H9 (cell line): ENCODE results near the gene PIP5K1A. TPM values are rescaled to one million over a fixed set of nuclear protein-coding genes. Genes with fewer than 3 reads are reported as not detected.

Experiments used
- DNase-seq: peaks from one replicate; pipeline ENCODE4 v3.0.0-alpha.2; 2017
- H2AFZ ChIP-seq: one replicate; pipeline ENCODE4 v1.6.1; 2013; ENCODE audit warnings: mild to moderate bottlenecking, low read length, control low read depth, moderate library complexity
- H2AK5ac ChIP-seq: 2 replicates; pipeline ENCODE4 v1.6.1; 2013; ENCODE audit warnings: low read length, control low read depth, mixed read lengths; ENCODE audit not compliant: insufficient read length
- H2BK120ac ChIP-seq: one replicate; pipeline ENCODE4 v1.6.1; 2013; ENCODE audit warnings: low read depth, mild to moderate bottlenecking, low read length, control low read depth, inconsistent platforms; ENCODE audit not compliant: poor library complexity, severe bottlenecking
- H2BK12ac ChIP-seq: 2 replicates; pipeline ENCODE4 v1.6.1; 2013; ENCODE audit warnings: low read length, control low read depth, mixed read lengths, low read depth; ENCODE audit not compliant: insufficient read length
- H2BK15ac ChIP-seq: 2 replicates; pipeline ENCODE4 v1.6.1; 2013; ENCODE audit warnings: low read depth, low read length, control low read depth
- H2BK20ac ChIP-seq: one replicate; pipeline ENCODE4 v1.6.1; 2013; ENCODE audit warnings: low read depth, mild to moderate bottlenecking, low read length, control low read depth, inconsistent platforms; ENCODE audit not compliant: poor library complexity, severe bottlenecking
- H2BK5ac ChIP-seq: 2 replicates; pipeline ENCODE4 v1.6.1; 2013; ENCODE audit warnings: low read length, control low read depth, mixed read lengths; ENCODE audit not compliant: insufficient read length
- H3K14ac ChIP-seq: 2 replicates; pipeline ENCODE4 v1.6.1; 2013; ENCODE audit warnings: low read length, control low read depth; ENCODE audit not compliant: insufficient read depth
- H3K18ac ChIP-seq: 2 replicates; pipeline ENCODE4 v1.6.1; 2013; ENCODE audit warnings: low read depth, mild to moderate bottlenecking, mixed read lengths, low read length, control low read depth; ENCODE audit not compliant: insufficient read length
- H3K23ac ChIP-seq: 2 replicates; pipeline ENCODE4 v1.6.1; 2013; ENCODE audit warnings: low read length, control low read depth, mixed read lengths, low read depth; ENCODE audit not compliant: insufficient read length
- H3K23me2 ChIP-seq: 2 replicates; pipeline ENCODE4 v1.6.1; 2013; ENCODE audit warnings: low read depth, mild to moderate bottlenecking, mixed read lengths, low read length, control low read depth; ENCODE audit not compliant: insufficient read length, poor library complexity, severe bottlenecking
- H3K27ac ChIP-seq: 2 replicates; pipeline ENCODE4 v1.5.1; 2013; ENCODE audit warnings: low read length, control low read depth, mixed read lengths, low read depth; ENCODE audit not compliant: insufficient read length
- H3K27me3 ChIP-seq: 2 replicates; pipeline ENCODE4 v1.6.1; 2013; ENCODE audit warnings: low read length, control low read depth, inconsistent platforms; ENCODE audit not compliant: insufficient read depth
- H3K4ac ChIP-seq: 2 replicates; pipeline ENCODE4 v1.6.1; 2013; ENCODE audit warnings: low read depth, mild to moderate bottlenecking, control low read depth, inconsistent platforms, low read length, moderate library complexity
- H3K4me1 ChIP-seq: 2 replicates; pipeline ENCODE4 v1.6.1; 2013; ENCODE audit warnings: low read length, control low read depth, inconsistent platforms; ENCODE audit not compliant: insufficient read depth
- H3K4me2 ChIP-seq: 2 replicates; pipeline ENCODE4 v1.6.1; 2013; ENCODE audit warnings: low read length, control low read depth, mixed read lengths; ENCODE audit not compliant: insufficient read length, insufficient read depth
- H3K56ac ChIP-seq: 2 replicates; pipeline ENCODE4 v1.6.1; 2013; ENCODE audit warnings: low read depth, mild to moderate bottlenecking, mixed read lengths, low read length, control low read depth; ENCODE audit not compliant: insufficient read length
- H3K79me1 ChIP-seq: 2 replicates; pipeline ENCODE4 v1.6.1; 2013; ENCODE audit warnings: low read depth, mild to moderate bottlenecking, moderate library complexity, low read length, control low read depth, inconsistent platforms; ENCODE audit not compliant: insufficient read depth, poor library complexity, severe bottlenecking
- H3K79me2 ChIP-seq: 2 replicates; pipeline ENCODE4 v1.6.1; 2013; ENCODE audit warnings: low read length, control low read depth, inconsistent platforms; ENCODE audit not compliant: insufficient read depth
- H3K9ac ChIP-seq: 2 replicates; pipeline ENCODE4 v1.6.1; 2013; ENCODE audit warnings: low read length, control low read depth, mixed read lengths; ENCODE audit not compliant: insufficient read length; ENCODE audit errors: extremely low read depth
- H3K9me3 ChIP-seq: one replicate; pipeline ENCODE4 v1.6.1; 2013; ENCODE audit warnings: low read depth, low read length, inconsistent platforms; ENCODE audit not compliant: control insufficient read depth
- H3T11ph ChIP-seq: one replicate; pipeline ENCODE4 v1.6.1; 2013; ENCODE audit warnings: mild to moderate bottlenecking, low read length, control low read depth, inconsistent platforms
- H4K20me1 ChIP-seq: one replicate; pipeline ENCODE4 v1.6.1; 2013; ENCODE audit not compliant: control insufficient read depth, insufficient read length, insufficient read depth
- H4K5ac ChIP-seq: 2 replicates; pipeline ENCODE4 v1.6.1; 2013; ENCODE audit warnings: low read depth, mild to moderate bottlenecking, mixed read lengths, low read length, control low read depth; ENCODE audit not compliant: insufficient read length
- H4K8ac ChIP-seq: replicated peaks from 2 replicates; pipeline ENCODE4 v1.6.1; 2013; ENCODE audit warnings: low read length, control low read depth, mixed read lengths, low read depth; ENCODE audit not compliant: insufficient read length
- H4K91ac ChIP-seq: 2 replicates; pipeline ENCODE4 v1.6.1; 2013; ENCODE audit warnings: low read depth, mild to moderate bottlenecking, moderate library complexity, mixed read lengths, low read length, control low read depth; ENCODE audit not compliant: insufficient read length
- H3K27ac Mint-ChIP-seq, 3 experiments: 2 replicates in 2 of 3; 3 replicates in 1 of 3; pipeline ENCODE4 v1.8.0; 2020 to 2021; ENCODE audit warnings: mixed read lengths in 3 of 3, mild to moderate bottlenecking in 1 of 3, moderate library complexity in 1 of 3
- H3K27me3 Mint-ChIP-seq: 2 replicates; pipeline ENCODE4 v1.8.0; 2021; ENCODE audit warnings: low read depth, mild to moderate bottlenecking, moderate library complexity, mixed read lengths
- H3K36me3 Mint-ChIP-seq, 3 experiments: 2 replicates in 2 of 3; 3 replicates in 1 of 3; pipeline ENCODE4 v1.8.0; 2020 to 2021; ENCODE audit warnings: low read depth in 3 of 3, mixed read lengths in 3 of 3; ENCODE audit not compliant: insufficient read depth in 1 of 3
- H3K4me1 Mint-ChIP-seq, 2 experiments: 2 replicates each; pipeline ENCODE4 v1.8.0; 2020; ENCODE audit warnings: mixed read lengths in 2 of 2
- H3K4me3 Mint-ChIP-seq, 2 experiments: 2 replicates in 1 of 2; 3 replicates in 1 of 2; pipeline ENCODE4 v1.8.0; 2020 to 2021; ENCODE audit warnings: mild to moderate bottlenecking in 2 of 2, mixed read lengths in 2 of 2, moderate library complexity in 1 of 2
- H3K9me3 Mint-ChIP-seq, 2 experiments: 2 replicates in 1 of 2; 3 replicates in 1 of 2; pipeline ENCODE4 v1.8.0; 2020; ENCODE audit warnings: mild to moderate bottlenecking in 2 of 2, mixed read lengths in 2 of 2, moderate library complexity in 1 of 2
- CTCF ChIP-seq: fragments of 200-600 bp; sonication (generic); conservative IDR thresholded peaks from 3 replicates; pipeline ENCODE4 v1.8.0; 2021; ENCODE audit warnings: antibody characterized with exemption, mild to moderate bottlenecking
- WGBS: extraction: QIAGEN DNeasy Blood & Tissue Kit; methylation state at CpG from one replicate; pipeline ENCODE4 v1.1.7; 2013; ENCODE audit warnings: missing lambda C conversion rate, low lambda C conversion rate, mixed read lengths; ENCODE audit not compliant: insufficient read length; ENCODE audit errors: extremely low coverage; 5-methylcytosine and 5-hydroxymethylcytosine counted together
- total RNA-seq: library from RNA; stranded (reverse); gene quantifications from 2 replicates; pipeline ENCODE4 v1.2.1, GENCODE V29; 2021

Gene PIP5K1A
- total RNA-seq, 1 experiment from 2014 or later, result 94.6 TPM

- Histone ChIP-seq H3K23ac (no peak overlapping the region), H3K4me2 (no peak overlapping the region), H2BK15ac (no peak overlapping the region), H3K79me2 (peaks cover 6% of the 10 kb centered on the region; the same call in 1 of the 2 replicates), H2BK120ac (no peak overlapping the region), H3K4ac (no peak overlapping the region), H4K5ac (no peak overlapping the region), H3K9me3 (no peaks in the 10 kb centered on the region), H3K27ac (no peak overlapping the region), H3K56ac (no peak overlapping the region), H3K14ac (no peak overlapping the region), H4K8ac (no peak overlapping the region), H2BK5ac (no peak overlapping the region), H4K20me1 (no peaks in the 10 kb centered on the region), H2BK20ac (no peak overlapping the region), H3K23me2 (no peaks in the 10 kb centered on the region), H3T11ph (no peak overlapping the region), H3K27me3 (no peaks in the 10 kb centered on the region), H2AK5ac (no peak overlapping the region), H4K91ac (no peak overlapping the region), H2BK12ac (no peak overlapping the region), H2AFZ (no peak overlapping the region), H3K79me1 (peaks cover 7% of the 10 kb centered on the region), H3K4me1 (peaks cover 2% of the 10 kb centered on the region; the same call in 1 of the 2 replicates), H3K18ac (no peak overlapping the region), H3K9ac (no peak overlapping the region)
- Mint-ChIP-seq H3K36me3 (peaks cover 10 to 45% (median 29%) of the 10 kb centered on the region in 3 experiments; a peak in 6 of 7 replicates), H3K27ac (peak overlapping the region in 1 of 3 experiments; percentile 35; a peak in 1 of 7 replicates), H3K4me3 (no peak overlapping the region), H3K27me3 (no peaks in the 10 kb centered on the region), H3K9me3 (no peaks in the 10 kb centered on the region), H3K4me1 (peaks cover 23 to 24% of the 10 kb centered on the region in 2 experiments)
- no peak for DNase-seq
- no peak for TF ChIP-seq CTCF
- WGBS, result no CpG with 5 or more reads among the region's 1 CpG
Measured at GRCh38 chr1:151221616-151222015, 23.3 kb downstream of the PIP5K1A start.
